ENCODE results near the gene SMARCAL1. TPM values are rescaled to one million over a fixed set of nuclear protein-coding genes. Genes with fewer than 3 reads are reported as not detected.

The SMARCAL1 gene
- total and polyA plus RNA-seq, 2 of the 13 experiments (the other 11 are each of a cell fraction or from before 2014, with no cell fraction given) = 12.7 to 21.3 TPM

- TF ChIP-seq, protein P1, sequence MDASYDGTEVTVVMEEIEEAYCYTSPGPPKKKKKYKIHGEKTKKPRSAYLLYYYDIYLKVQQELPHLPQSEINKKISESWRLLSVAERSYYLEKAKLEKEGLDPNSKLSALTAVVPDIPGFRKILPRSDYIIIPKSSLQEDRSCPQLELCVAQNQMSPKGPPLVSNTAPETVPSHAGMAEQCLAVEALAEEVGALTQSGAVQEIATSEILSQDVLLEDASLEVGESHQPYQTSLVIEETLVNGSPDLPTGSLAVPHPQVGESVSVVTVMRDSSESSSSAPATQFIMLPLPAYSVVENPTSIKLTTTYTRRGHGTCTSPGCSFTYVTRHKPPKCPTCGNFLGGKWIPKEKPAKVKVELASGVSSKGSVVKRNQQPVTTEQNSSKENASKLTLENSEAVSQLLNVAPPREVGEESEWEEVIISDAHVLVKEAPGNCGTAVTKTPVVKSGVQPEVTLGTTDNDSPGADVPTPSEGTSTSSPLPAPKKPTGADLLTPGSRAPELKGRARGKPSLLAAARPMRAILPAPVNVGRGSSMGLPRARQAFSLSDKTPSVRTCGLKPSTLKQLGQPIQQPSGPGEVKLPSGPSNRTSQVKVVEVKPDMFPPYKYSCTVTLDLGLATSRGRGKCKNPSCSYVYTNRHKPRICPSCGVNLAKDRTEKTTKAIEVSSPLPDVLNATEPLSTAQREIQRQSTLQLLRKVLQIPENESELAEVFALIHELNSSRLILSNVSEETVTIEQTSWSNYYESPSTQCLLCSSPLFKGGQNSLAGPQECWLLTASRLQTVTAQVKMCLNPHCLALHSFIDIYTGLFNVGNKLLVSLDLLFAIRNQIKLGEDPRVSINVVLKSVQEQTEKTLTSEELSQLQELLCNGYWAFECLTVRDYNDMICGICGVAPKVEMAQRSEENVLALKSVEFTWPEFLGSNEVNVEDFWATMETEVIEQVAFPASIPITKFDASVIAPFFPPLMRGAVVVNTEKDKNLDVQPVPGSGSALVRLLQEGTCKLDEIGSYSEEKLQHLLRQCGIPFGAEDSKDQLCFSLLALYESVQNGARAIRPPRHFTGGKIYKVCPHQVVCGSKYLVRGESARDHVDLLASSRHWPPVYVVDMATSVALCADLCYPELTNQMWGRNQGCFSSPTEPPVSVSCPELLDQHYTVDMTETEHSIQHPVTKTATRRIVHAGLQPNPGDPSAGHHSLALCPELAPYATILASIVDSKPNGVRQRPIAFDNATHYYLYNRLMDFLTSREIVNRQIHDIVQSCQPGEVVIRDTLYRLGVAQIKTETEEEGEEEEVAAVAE (CRISPR knock-in tag; IDR thresholded peaks at IDR 0.05; ENCODE audit: borderline replicate concordance) = peak; percentile 93
- TF ChIP-seq, protein P2, sequence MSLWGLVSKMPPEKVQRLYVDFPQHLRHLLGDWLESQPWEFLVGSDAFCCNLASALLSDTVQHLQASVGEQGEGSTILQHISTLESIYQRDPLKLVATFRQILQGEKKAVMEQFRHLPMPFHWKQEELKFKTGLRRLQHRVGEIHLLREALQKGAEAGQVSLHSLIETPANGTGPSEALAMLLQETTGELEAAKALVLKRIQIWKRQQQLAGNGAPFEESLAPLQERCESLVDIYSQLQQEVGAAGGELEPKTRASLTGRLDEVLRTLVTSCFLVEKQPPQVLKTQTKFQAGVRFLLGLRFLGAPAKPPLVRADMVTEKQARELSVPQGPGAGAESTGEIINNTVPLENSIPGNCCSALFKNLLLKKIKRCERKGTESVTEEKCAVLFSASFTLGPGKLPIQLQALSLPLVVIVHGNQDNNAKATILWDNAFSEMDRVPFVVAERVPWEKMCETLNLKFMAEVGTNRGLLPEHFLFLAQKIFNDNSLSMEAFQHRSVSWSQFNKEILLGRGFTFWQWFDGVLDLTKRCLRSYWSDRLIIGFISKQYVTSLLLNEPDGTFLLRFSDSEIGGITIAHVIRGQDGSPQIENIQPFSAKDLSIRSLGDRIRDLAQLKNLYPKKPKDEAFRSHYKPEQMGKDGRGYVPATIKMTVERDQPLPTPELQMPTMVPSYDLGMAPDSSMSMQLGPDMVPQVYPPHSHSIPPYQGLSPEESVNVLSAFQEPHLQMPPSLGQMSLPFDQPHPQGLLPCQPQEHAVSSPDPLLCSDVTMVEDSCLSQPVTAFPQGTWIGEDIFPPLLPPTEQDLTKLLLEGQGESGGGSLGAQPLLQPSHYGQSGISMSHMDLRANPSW (CRISPR knock-in tag; IDR thresholded peaks at IDR 0.05; ENCODE audit: borderline replicate concordance) = peak; percentile 84; the same call in 1 of the 2 replicates
- TF ChIP-seq SP4 (CRISPR knock-in tag; IDR thresholded peaks at IDR 0.05) (peak; percentile 85), NFIC (IDR thresholded peaks at IDR 0.05; ENCODE audit: low read length) (peak; percentile 83), EED (CRISPR knock-in tag; IDR thresholded peaks at IDR 0.05) (peak; percentile 98)
- TF ChIP-seq, protein P3, sequence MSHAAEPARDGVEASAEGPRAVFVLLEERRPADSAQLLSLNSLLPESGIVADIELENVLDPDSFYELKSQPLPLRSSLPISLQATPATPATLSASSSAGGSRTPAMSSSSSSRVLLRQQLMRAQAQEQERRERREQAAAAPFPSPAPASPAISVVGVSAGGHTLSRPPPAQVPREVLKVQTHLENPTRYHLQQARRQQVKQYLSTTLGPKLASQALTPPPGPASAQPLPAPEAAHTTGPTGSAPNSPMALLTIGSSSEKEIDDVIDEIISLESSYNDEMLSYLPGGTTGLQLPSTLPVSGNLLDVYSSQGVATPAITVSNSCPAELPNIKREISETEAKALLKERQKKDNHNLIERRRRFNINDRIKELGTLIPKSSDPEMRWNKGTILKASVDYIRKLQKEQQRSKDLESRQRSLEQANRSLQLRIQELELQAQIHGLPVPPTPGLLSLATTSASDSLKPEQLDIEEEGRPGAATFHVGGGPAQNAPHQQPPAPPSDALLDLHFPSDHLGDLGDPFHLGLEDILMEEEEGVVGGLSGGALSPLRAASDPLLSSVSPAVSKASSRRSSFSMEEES (CRISPR knock-in tag; IDR thresholded peaks at IDR 0.05) = peak; percentile 84
Measured at GRCh38 chr2:216498379-216499352, 86.4 kb downstream of the SMARCAL1 start, which contains the start of gene RPL37A (continued).
